ENCODE results near the gene NR5A1. TPM values are rescaled to one million over a fixed set of nuclear protein-coding genes. Genes with fewer than 3 reads are reported as not detected.

NR5A1 gene
- total RNA-seq, 2 experiments from 2014 or later, result not detected

DNA sequence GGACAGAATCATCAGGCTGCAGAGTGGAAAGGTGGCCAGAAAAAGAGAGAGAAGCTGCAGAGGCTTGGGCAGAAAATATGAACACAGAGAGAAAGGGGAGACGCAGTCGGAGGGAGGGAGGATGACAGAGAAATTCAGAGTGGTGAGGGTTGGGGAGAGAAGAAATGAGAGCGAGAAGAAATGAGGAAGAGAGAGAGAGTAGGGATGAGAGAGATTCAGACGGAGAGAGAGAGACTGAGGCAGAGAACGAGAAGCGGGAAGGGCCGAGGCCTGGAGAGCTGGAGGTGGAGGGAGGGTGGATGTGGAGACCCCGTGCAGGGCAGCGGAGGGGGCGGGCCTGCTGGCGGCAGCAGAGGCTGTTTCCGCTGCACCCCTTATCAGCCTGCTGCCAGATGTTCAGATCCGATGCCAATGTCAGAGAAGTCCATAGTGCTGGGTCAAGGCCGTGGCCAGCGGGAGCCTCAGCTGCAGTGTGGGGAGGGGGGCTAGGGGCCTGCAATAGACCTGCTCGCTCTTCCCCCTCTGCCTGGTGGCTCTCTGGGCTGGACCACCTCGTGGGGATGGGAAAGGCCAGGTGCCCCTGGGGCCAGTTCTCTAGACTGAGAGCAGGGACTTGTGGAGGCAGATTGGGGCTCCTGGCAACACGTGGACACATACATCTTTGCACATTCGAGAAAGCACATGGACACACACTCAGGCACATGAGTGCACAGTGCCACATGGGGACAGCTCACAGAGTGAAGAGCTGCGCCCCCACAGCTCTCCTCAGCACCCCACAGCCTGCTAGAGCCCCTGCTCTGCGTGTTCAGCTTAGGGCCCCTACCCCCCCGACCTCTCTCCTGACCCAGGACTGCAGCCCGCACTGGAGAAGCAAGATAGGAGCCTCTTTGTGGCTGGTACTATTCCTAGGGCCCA, 4.9 kb upstream of the NR5A1 start:
- ChIA-PET CTCF (interaction anchor here (0.6 kb wide), 1 partner anchor 57 kb away, joined by 3 read pairs; no protein-coding TSS in a partner anchor), POLR2A (no interaction called here)
- H3K4me3 Mint-ChIP-seq, result no peak overlapping the region
- no peaks in the 10 kb centered on the region for H3K36me3 Mint-ChIP-seq (ENCODE audit: low read depth)
- no peaks in the 10 kb centered on the region for H3K4me1 Mint-ChIP-seq
- no peaks in the 10 kb centered on the region for H3K27me3 Mint-ChIP-seq
- H3K9me3 Mint-ChIP-seq, result no peaks in the 10 kb centered on the region
- DNase-seq, result no peak
- no peak overlapping the region for H3K27ac Mint-ChIP-seq

DNA sequence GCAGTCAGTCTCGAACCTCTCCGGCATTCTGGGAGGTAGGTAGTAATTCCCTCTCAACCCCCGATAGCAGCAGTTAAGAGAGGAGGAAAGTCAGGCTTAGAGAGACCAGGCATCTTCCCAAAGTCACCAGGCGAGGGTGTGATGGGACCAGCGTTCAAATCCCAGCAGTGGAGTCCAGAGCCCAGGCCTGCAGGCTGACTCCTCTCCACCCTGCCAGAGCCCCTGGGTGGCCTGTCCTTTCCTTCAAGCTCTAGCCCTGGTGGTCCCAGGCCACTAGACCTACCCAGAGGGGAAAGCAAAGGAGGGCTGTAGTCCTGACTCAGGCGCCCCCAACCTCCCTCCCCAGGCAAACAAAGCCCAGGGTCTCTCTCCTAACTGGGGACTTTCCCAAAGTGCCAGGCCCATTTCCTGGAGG, 4.2 kb upstream of the NR5A1 start:
- no peaks in the 10 kb centered on the region for H3K9me3 Mint-ChIP-seq
- no peak overlapping the region for H3K27ac Mint-ChIP-seq
- no peaks in the 10 kb centered on the region for H3K4me1 Mint-ChIP-seq
- no peaks in the 10 kb centered on the region for H3K27me3 Mint-ChIP-seq
- H3K4me3 Mint-ChIP-seq, result no peak overlapping the region
- no peak for DNase-seq
- POLR2A ChIA-PET, result no interaction called here
- CTCF ChIA-PET, result no interaction called here
- H3K36me3 Mint-ChIP-seq (ENCODE audit: low read depth), result no peaks in the 10 kb centered on the region

- no peaks in the 10 kb centered on the region for H3K4me1 Mint-ChIP-seq
- ChIA-PET POLR2A (no interaction called here), CTCF (no interaction called here)
- no peaks in the 10 kb centered on the region for H3K9me3 Mint-ChIP-seq
- no peak for DNase-seq
- H3K36me3 Mint-ChIP-seq (ENCODE audit: low read depth), result no peaks in the 10 kb centered on the region
- H3K27ac Mint-ChIP-seq, result no peak overlapping the region
- peaks cover 4% of the 10 kb centered on the region for H3K27me3 Mint-ChIP-seq
- no peak overlapping the region for H3K4me3 Mint-ChIP-seq
These were observed 3.6 kb upstream of the NR5A1 start for GRCh38 chr9:124510650-124511425.

GRCh38 chr9:124507880-124508423, 753 bp upstream of the NR5A1 start:
- H3K36me3 Mint-ChIP-seq (ENCODE audit: low read depth), result no peaks in the 10 kb centered on the region
- no peak overlapping the region for H3K27ac Mint-ChIP-seq
- peaks cover 5% of the 10 kb centered on the region for H3K4me1 Mint-ChIP-seq
- ChIA-PET CTCF (no interaction called here), POLR2A (no interaction called here)
- no peak overlapping the region for H3K4me3 Mint-ChIP-seq
- no peaks in the 10 kb centered on the region for H3K9me3 Mint-ChIP-seq
- peaks cover 20% of the 10 kb centered on the region for H3K27me3 Mint-ChIP-seq
- no peak for DNase-seq

- POLR2A ChIA-PET, result no interaction called here
- CTCF ChIA-PET, result no interaction called here
- no peak overlapping the region for H3K4me3 Mint-ChIP-seq
- no peak for DNase-seq
- H3K27me3 Mint-ChIP-seq, result peaks cover 32% of the 10 kb centered on the region
- H3K9me3 Mint-ChIP-seq, result no peaks in the 10 kb centered on the region
- no peak overlapping the region for H3K27ac Mint-ChIP-seq
- H3K4me1 Mint-ChIP-seq, result peaks cover 5% of the 10 kb centered on the region
- H3K36me3 Mint-ChIP-seq (ENCODE audit: low read depth), result no peaks in the 10 kb centered on the region
These were observed 766 bp downstream of the NR5A1 start for GRCh38 chr9:124506433-124506832.

GRCh38 chr9:124505901-124506346, 1.3 kb downstream of the NR5A1 start:
- Mint-ChIP-seq H3K27me3 (peaks cover 32% of the 10 kb centered on the region), H3K4me3 (no peak overlapping the region), H3K4me1 (peaks cover 5% of the 10 kb centered on the region), H3K9me3 (no peaks in the 10 kb centered on the region), H3K36me3 (ENCODE audit: low read depth) (no peaks in the 10 kb centered on the region), H3K27ac (no peak overlapping the region)
- DNase-seq, result no peak
- POLR2A ChIA-PET, result no interaction called here
- CTCF ChIA-PET, result no interaction called here

DNA sequence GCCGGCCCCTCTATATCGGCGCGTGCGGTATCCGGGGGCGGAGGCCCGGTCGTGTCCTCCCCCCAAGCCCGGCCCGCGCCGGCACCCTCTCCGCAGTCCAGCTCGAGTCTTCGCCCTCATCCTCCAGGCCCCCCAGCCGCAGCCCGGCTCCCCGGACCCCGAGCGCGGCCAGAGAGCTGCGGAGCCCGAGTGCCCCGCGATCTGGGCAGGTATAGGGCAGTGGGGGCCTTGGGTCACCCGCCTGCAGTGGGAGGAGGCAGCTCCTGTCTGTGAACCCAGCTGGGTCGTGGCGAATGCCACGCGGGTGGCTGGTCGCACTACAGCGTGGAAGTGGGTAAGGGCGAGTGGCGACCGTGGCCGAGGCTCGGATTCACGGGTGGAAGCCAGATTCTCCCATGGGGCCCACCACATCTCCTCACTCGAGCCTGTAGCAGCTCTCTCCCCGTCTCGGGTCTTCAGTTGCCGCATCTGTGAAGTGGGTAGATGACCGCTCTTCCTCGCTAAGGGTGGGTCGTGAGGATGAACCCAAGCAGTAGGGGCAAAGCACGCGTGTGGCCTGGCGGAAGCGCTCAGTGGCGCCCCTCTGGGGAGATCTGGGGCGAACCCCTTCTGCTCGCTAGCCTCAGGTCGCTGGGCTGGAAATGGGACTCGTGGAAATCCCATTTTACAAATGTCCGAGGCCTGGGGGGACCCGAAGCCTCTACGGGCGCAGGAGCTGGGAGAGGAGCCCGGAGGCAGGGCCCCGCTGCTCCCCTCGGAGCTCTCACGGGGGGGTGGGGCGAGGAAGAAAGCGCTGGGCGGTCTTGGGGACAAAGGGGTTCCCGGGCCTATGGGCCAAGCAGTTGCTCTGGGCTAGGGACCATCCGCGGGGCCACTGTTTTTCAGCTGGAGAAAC, 1.9 kb downstream of the NR5A1 start:
- Mint-ChIP-seq H3K9me3 (no peaks in the 10 kb centered on the region), H3K27me3 (peaks cover 35% of the 10 kb centered on the region), H3K27ac (no peak overlapping the region), H3K36me3 (ENCODE audit: low read depth) (no peaks in the 10 kb centered on the region), H3K4me3 (no peak overlapping the region), H3K4me1 (peaks cover 5% of the 10 kb centered on the region)
- DNase-seq, result no peak
- ChIA-PET POLR2A (no interaction called here), CTCF (no interaction called here)

GRCh38 chr9:124504530-124505005, 2.6 kb downstream of the NR5A1 start:
- peaks cover 5% of the 10 kb centered on the region for H3K4me1 Mint-ChIP-seq
- no peak overlapping the region for H3K27ac Mint-ChIP-seq
- H3K27me3 Mint-ChIP-seq, result peaks cover 35% of the 10 kb centered on the region
- no peak for DNase-seq
- no peak overlapping the region for H3K4me3 Mint-ChIP-seq
- ChIA-PET CTCF (no interaction called here), POLR2A (no interaction called here)
- H3K9me3 Mint-ChIP-seq, result no peaks in the 10 kb centered on the region
- no peaks in the 10 kb centered on the region for H3K36me3 Mint-ChIP-seq (ENCODE audit: low read depth)

DNA sequence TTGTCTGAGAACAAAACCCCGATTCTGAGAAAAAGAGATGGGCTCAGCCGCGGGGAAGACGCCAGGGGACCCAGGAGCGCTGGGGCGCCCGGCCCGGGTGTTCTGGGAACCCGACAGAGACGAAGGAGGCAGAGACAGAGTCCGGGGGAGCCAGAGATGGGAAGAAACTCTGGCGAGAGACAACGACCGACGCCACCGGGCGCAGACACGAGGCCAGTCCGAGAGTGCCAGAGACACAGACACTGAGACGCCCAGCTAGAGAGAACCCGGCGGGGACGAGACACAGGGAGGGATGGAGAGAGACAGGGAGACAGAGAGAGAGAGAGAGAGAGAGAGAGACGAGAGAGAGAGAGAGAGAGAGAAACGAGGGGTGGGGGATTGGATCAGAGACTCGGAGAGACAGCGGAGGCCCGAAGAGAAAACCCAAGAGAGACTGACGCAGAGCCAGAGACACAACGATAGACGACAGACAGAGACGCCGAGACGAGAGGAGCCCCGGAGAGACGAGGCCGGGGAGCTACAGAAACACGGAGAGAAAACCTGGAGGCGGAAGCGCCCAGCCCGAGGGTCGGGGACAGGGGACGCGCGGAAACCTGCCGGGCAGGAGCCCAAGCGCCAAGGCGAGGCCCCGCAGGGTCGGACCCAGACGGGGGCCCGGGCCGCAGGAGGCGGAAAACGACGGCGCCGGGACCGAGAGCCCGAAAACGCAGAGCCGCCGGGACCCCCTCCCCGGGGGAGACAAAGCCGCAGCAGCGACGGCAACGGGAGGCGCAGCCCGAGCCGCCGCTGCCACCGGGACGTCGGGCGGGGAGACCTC, 3.3 kb downstream of the NR5A1 start:
- H3K4me3 Mint-ChIP-seq, result peak overlapping the region; percentile 56
- CTCF ChIA-PET, result no interaction called here
- peaks cover 5% of the 10 kb centered on the region for H3K4me1 Mint-ChIP-seq
- DNase-seq, result no peak
- POLR2A ChIA-PET, result no interaction called here
- no peaks in the 10 kb centered on the region for H3K9me3 Mint-ChIP-seq
- H3K27me3 Mint-ChIP-seq, result peaks cover 35% of the 10 kb centered on the region
- peak overlapping the region; percentile 31 for H3K27ac Mint-ChIP-seq
- no peaks in the 10 kb centered on the region for H3K36me3 Mint-ChIP-seq (ENCODE audit: low read depth)

DNA sequence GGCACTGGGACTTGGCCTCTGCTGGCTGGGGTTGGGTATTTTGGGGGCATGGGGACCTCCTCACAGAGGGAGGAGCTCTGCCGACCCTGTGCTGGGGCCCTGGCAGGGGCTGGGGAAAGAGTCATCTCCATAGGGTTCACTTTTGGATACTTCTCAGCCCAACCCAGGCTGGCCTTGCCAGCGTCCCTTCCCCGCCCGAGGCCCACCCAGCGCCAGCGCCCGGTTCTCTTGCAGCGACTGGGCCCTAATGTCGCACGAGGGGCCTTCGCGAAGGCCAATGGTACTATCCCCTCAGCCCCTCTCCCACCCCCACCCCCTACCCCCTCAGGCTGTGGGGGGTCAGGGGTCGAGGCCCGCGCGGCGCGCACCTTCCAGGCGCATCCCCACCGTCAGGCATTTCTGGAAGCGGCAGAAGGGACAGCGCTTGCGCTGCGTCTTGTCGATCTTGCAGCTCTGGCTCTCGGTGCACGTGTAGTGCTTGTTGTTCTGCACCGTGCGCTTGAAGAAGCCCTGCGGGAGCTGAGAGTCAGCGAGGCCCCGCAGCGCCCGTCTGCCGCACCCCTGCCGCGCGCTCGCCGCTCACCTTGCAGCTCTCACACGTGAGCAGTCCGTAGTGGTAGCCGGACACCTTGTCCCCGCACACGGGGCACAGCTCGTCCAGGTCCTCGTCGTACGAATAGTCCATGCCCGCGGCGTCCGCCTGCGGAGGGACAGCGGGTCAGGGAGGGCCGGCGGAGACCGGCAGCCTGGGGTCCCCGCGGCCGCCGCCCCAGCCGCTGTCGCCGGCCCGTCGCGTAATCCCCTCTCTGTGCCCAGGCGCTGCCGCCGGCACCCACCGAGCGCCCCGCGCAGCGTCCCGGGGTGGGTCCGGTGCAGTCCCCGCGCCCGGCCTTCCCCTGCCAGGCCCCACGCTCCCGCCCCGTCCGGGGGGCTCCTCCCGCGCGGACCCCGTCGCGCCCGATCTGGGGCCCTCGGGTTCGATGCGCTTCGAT, 4.2 kb downstream of the NR5A1 start:
- ChIA-PET POLR2A (no interaction called here), CTCF (no interaction called here)
- no peaks in the 10 kb centered on the region for H3K36me3 Mint-ChIP-seq (ENCODE audit: low read depth)
- H3K4me3 Mint-ChIP-seq, result no peak overlapping the region
- H3K27me3 Mint-ChIP-seq, result peaks cover 35% of the 10 kb centered on the region
- peaks cover 5% of the 10 kb centered on the region for H3K4me1 Mint-ChIP-seq
- H3K9me3 Mint-ChIP-seq, result no peaks in the 10 kb centered on the region
- no peak for DNase-seq
- no peak overlapping the region for H3K27ac Mint-ChIP-seq

DNA sequence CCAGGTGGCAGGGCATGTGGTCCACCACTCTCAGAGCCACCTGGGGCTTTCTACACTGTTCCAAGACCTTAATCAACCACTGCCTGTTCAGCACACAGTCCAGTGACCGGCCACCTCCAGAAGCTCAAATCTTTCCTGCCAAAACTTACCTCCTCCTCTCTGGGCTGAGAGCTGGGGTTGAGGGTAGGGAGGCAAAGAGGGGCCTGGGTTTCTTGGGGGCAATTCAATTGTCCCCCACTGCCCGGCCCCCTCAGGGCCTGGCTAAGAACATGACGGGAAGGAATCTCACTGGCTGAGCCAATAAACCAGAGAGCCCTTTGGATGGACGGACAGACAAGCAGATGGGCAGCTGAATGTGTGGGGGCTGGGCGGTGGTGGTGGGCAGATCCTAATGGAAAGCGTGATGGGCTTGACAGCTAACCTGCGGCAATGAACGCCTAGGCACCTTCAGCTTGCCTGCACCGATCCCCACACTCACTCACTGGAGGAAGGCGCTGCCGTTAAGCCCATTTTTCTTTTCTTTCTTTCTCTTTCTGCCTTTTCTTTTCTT, 5.4 kb downstream of the NR5A1 start:
- no peak overlapping the region for H3K4me3 Mint-ChIP-seq
- CTCF ChIA-PET, result interaction anchor here (0.5 to 0.8 kb wide), 2 partner anchors 15 to 492 kb away, joined by 3 read pairs; no protein-coding TSS in a partner anchor
- peaks cover 5% of the 10 kb centered on the region for H3K4me1 Mint-ChIP-seq
- H3K36me3 Mint-ChIP-seq (ENCODE audit: low read depth), result no peaks in the 10 kb centered on the region
- POLR2A ChIA-PET, result no interaction called here
- DNase-seq, result no peak
- H3K9me3 Mint-ChIP-seq, result no peaks in the 10 kb centered on the region
- no peak overlapping the region for H3K27ac Mint-ChIP-seq
- peaks cover 35% of the 10 kb centered on the region for H3K27me3 Mint-ChIP-seq
